WTC11 (cell line): ENCODE data around the gene PIM1. TPM values are rescaled to one million over a fixed set of nuclear protein-coding genes. Genes with fewer than 3 reads are reported as not detected.

Experiments used
- ATAC-seq: fragments of 200-7000 bp; cut with Tn5 transposase; 2 replicates; pipeline ENCODE4 v1.10.0; 2021; ENCODE audit warnings: mild to moderate bottlenecking, moderate library complexity
- CTCF ChIA-PET: fragments of 300-600 bp; sonication (Branson Sonifier 250); formaldehyde crosslinking; loops from one replicate; lab custom pipeline; 2021; ENCODE audit warnings: antibody characterized with exemption; lab: Charles Lee
- POLR2A ChIA-PET: fragments of 350-600 bp; sonication (Branson Sonifier 250); formaldehyde crosslinking; loops from one replicate; lab custom pipeline; 2021; ENCODE audit warnings: antibody characterized with exemption; lab: Charles Lee
- DNase-seq: peaks from one replicate; pipeline ENCODE4 v3.0.0; 2021; ENCODE audit warnings: low spot score
- H3K27ac Mint-ChIP-seq: 2 replicates; pipeline ENCODE4 v1.8.0; 2021; ENCODE audit warnings: mixed read lengths
- H3K27me3 Mint-ChIP-seq: 2 replicates; pipeline ENCODE4 v1.8.0; 2021; ENCODE audit warnings: low read depth, mild to moderate bottlenecking, moderate library complexity, mixed read lengths
- H3K36me3 Mint-ChIP-seq: 2 replicates; pipeline ENCODE4 v1.8.0; 2021; ENCODE audit warnings: mixed read lengths
- H3K4me1 Mint-ChIP-seq: 2 replicates; pipeline ENCODE4 v1.8.0; 2022; ENCODE audit warnings: mixed read lengths
- H3K4me3 Mint-ChIP-seq: 2 replicates; pipeline ENCODE4 v1.8.0; 2021; ENCODE audit warnings: mild to moderate bottlenecking, moderate library complexity, mixed read lengths
- H3K9me3 Mint-ChIP-seq: 2 replicates; pipeline ENCODE4 v1.8.0; 2021; ENCODE audit warnings: mixed read lengths
- ELF4 ChIP-seq: sonication (generic); formaldehyde crosslinking; IDR thresholded peaks from 2 replicates; pipeline ENCODE4 v1.8.1; 2022; ENCODE audit warnings: low read depth, mild to moderate bottlenecking, moderate library complexity, missing genetic modification reagents
- ETV6 ChIP-seq: sonication (generic); formaldehyde crosslinking; IDR thresholded peaks from 2 replicates; pipeline ENCODE4 v1.8.1; 2022; ENCODE audit warnings: mild to moderate bottlenecking, missing genetic modification reagents
- HMGA2 ChIP-seq: fragments of 250-450 bp; sonication (Bioruptor Pico); IDR thresholded peaks from 2 replicates; pipeline ENCODE4 v1.4.0; 2021; ENCODE audit warnings: mild to moderate bottlenecking, moderate library complexity
- IRF1 ChIP-seq: sonication (generic); formaldehyde crosslinking; IDR thresholded peaks from 2 replicates; pipeline ENCODE4 v1.8.0; 2023; ENCODE audit warnings: missing genetic modification reagents
- IRF2 ChIP-seq: sonication (generic); formaldehyde crosslinking; IDR thresholded peaks from 2 replicates; pipeline ENCODE4 v1.8.0; 2022; ENCODE audit warnings: low read depth, missing genetic modification reagents, borderline replicate concordance
- MXD4 ChIP-seq: fragments of 250-450 bp; sonication (Bioruptor Pico); IDR thresholded peaks from 2 replicates; pipeline ENCODE4 v1.8.0; 2021; ENCODE audit warnings: mild to moderate bottlenecking, moderate library complexity, borderline replicate concordance
- NFYB ChIP-seq: sonication (generic); formaldehyde crosslinking; conservative IDR thresholded peaks from 2 replicates; pipeline ENCODE4 v1.8.0; 2022; ENCODE audit warnings: low read depth, missing genetic modification reagents
- NR3C1 ChIP-seq: sonication (generic); formaldehyde crosslinking; conservative IDR thresholded peaks from 2 replicates; pipeline ENCODE4 v1.8.1; 2023; ENCODE audit warnings: low read depth, mild to moderate bottlenecking, missing genetic modification reagents
- PRRX2 ChIP-seq: fragments of 250-450 bp; sonication (Bioruptor Pico); IDR thresholded peaks from 2 replicates; pipeline ENCODE4 v1.8.0; 2021; ENCODE audit warnings: mild to moderate bottlenecking
- SMAD3 ChIP-seq: sonication (generic); formaldehyde crosslinking; IDR thresholded peaks from 2 replicates; pipeline ENCODE4 v1.8.0; 2022; ENCODE audit warnings: missing genetic modification reagents, mild to moderate bottlenecking, borderline replicate concordance
- SMAD4 ChIP-seq: sonication (generic); formaldehyde crosslinking; IDR thresholded peaks from 2 replicates; pipeline ENCODE4 v1.8.0; 2022; ENCODE audit warnings: mild to moderate bottlenecking, missing genetic modification reagents
- TEAD4 ChIP-seq: sonication (generic); formaldehyde crosslinking; IDR thresholded peaks from 2 replicates; pipeline ENCODE4 v1.8.0; 2022; ENCODE audit warnings: mild to moderate bottlenecking, missing genetic modification reagents
- USF2 ChIP-seq: sonication (generic); formaldehyde crosslinking; IDR thresholded peaks from 2 replicates; pipeline ENCODE4 v1.8.1; 2023; ENCODE audit warnings: mild to moderate bottlenecking, missing genetic modification reagents, moderate library complexity
- ZNF138 ChIP-seq: sonication (generic); formaldehyde crosslinking; conservative IDR thresholded peaks from 2 replicates; pipeline ENCODE4 v1.8.1; 2022; ENCODE audit warnings: mild to moderate bottlenecking, moderate library complexity, missing genetic modification reagents
- ZNF232 ChIP-seq: sonication (generic); formaldehyde crosslinking; IDR thresholded peaks from 2 replicates; pipeline ENCODE4 v1.8.0; 2022; ENCODE audit warnings: mild to moderate bottlenecking, missing genetic modification reagents
- total RNA-seq: library from RNA; stranded (reverse); gene quantifications from 3 replicates; pipeline ENCODE4 v1.2.3, GENCODE V29; 2021
- TF ChIP-seq, protein P1 (sequence below): fragments of 250-450 bp; sonication (Bioruptor Pico); conservative IDR thresholded peaks from 2 replicates; pipeline ENCODE4 v1.9.0; 2021; ENCODE audit warnings: mild to moderate bottlenecking
- TF ChIP-seq, protein P2 (sequence below): sonication (generic); formaldehyde crosslinking; IDR thresholded peaks from 2 replicates; pipeline ENCODE4 v1.8.1; 2022; ENCODE audit warnings: low read depth, missing genetic modification reagents, borderline replicate concordance

PIM1 gene
- total RNA-seq, 1 experiment from 2014 or later, result 64.7 TPM

DNA sequence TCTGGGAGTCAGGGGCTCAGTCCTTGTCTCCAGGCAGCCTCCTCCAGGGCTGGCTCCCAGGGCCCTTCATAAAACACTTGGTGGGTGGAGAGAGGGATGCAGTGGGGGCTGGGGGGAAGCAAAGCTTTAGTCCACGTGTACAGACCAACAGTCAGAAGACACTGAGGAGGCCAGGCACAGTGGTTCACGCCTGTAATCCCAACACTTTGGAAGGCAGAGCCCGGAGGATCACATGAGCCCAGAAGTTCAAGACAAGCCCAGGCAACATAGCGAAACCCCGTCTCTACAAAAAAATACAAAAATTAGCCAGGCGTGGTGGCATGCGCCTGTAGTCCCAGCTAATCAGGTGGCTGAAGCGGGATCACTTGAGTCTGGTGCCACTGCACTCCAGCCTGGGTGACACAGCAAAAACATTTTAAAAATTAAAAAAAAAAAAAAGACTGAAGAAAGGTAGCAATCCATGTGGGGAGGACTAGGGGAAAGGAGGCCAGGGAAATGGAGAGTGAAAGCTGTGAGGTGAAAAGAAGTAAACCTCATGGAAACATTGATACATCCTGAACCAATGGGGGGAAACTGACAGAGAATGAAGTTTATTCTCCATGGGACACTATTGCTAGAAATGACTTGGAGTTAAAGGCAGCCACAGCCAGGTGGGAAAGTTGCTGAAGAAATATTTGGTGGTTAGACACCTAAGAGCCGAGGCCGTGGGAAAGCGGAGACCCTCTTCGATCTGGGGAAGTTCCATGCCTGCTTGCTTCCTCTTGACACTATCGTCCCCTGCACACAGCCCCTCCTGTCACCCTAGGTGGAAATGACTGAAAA lies 35.4 kb downstream of the PIM1 start (continued):
- no peak for TF ChIP-seq TEAD4
- no peak for TF ChIP-seq IRF1 (CRISPR knock-in tag)
- TF ChIP-seq USF2 (CRISPR knock-in tag), result no peak
- no peak for TF ChIP-seq SMAD4 (CRISPR knock-in tag)

GRCh38 chr6:37205997-37206340 lies 36.0 kb downstream of the PIM1 start:
- H3K9me3 Mint-ChIP-seq, result no peaks in the 10 kb centered on the region
- no peak for ATAC-seq
- H3K27ac Mint-ChIP-seq, result no peak overlapping the region
- ChIA-PET CTCF (interaction anchor here (2.9 to 20.2 kb wide), 2 partner anchors 154 to 183 kb away, joined by 30 to 537 read pairs; no protein-coding TSS in a partner anchor), POLR2A (interaction anchor here (1.1 kb wide), 1 partner anchor 51 kb away, joined by 3 read pairs; the partner anchor contains the start of gene TBC1D22B)
- H3K4me3 Mint-ChIP-seq, result no peak overlapping the region
- peaks cover 3% of the 10 kb centered on the region; the same call in 1 of the 2 replicates for H3K27me3 Mint-ChIP-seq
- no peaks in the 10 kb centered on the region for H3K36me3 Mint-ChIP-seq
- TF ChIP-seq ETV6 (CRISPR knock-in tag), result no peak
- H3K4me1 Mint-ChIP-seq, result peaks cover 5% of the 10 kb centered on the region; the same call in 1 of the 2 replicates
- DNase-seq, result no peak

DNA sequence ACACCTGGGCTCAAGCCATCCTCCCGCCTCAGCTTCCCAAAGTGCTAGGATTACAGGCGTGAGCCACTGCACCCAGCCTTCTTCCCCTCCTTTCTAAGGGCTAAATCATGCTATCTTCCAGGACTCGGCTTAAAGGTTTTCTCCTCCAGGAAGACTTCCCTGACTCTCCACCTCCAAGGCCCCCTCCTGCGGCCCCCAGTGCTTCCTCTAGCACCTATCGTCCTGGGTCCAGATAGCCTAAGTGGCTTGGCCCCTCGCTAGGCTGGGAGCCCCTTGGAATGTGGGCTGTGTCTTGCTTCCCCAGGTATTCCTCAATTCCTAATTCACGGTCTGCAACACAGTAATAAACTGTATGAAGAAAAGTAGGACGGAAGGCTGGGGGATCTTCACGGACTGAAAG lies 36.7 kb downstream of the PIM1 start:
- H3K9me3 Mint-ChIP-seq, result no peaks in the 10 kb centered on the region
- peaks cover 5% of the 10 kb centered on the region; the same call in 1 of the 2 replicates for H3K4me1 Mint-ChIP-seq
- CTCF ChIA-PET, result interaction anchor here (1.7 to 20.2 kb wide), 3 partner anchors 10 to 183 kb away, joined by 4 to 537 read pairs (median 30); no protein-coding TSS in a partner anchor
- H3K4me3 Mint-ChIP-seq, result no peak overlapping the region
- ATAC-seq (no peak), DNase-seq (no peak)
- TF ChIP-seq PRRX2 (no peak), ZNF138 (CRISPR knock-in tag) (no peak), NR3C1 (CRISPR knock-in tag) (no peak), MXD4 (CRISPR knock-in tag) (no peak), ELF4 (CRISPR knock-in tag) (no peak), IRF2 (no peak), ZNF232 (CRISPR knock-in tag) (no peak), NFYB (CRISPR knock-in tag) (no peak), SMAD3 (CRISPR knock-in tag) (no peak), HMGA2 (CRISPR knock-in tag) (no peak)
- TF ChIP-seq, protein P1, sequence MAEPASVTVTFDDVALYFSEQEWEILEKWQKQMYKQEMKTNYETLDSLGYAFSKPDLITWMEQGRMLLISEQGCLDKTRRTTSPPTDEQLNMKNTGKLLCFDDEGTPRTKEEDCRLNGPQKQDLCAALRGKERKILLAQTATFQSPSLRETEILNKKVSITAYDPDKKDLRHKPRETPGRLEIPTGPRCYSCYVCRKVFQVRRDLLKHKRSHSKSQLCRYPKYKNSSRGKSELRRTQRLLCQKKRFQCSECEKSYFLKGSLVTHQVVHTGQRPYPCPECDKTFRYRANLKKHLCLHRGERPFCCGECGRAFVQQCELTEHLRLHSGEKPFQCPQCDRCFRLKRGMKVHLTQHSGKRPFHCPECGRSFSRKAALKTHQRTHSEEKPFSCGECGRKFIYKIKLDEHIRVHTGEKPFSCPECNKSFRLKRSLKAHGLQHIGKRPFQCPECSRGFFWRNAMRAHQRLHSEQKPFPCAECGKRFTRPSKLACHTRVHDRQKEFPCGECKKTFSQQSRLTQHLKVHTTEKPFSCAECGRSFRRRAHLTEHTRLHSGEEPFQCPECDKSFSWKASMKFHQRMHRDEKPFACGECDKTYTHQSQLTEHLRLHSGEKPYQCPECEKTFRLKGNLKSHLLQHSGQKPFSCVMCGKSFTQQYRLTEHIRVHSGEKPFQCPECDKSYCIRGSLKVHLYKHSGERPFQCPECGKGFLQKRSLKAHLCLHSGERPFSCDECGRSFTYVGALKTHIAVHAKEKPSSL (CRISPR knock-in tag), result no peak
- TF ChIP-seq, protein P2, sequence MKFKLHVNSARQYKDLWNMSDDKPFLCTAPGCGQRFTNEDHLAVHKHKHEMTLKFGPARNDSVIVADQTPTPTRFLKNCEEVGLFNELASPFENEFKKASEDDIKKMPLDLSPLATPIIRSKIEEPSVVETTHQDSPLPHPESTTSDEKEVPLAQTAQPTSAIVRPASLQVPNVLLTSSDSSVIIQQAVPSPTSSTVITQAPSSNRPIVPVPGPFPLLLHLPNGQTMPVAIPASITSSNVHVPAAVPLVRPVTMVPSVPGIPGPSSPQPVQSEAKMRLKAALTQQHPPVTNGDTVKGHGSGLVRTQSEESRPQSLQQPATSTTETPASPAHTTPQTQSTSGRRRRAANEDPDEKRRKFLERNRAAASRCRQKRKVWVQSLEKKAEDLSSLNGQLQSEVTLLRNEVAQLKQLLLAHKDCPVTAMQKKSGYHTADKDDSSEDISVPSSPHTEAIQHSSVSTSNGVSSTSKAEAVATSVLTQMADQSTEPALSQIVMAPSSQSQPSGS (CRISPR knock-in tag), result no peak
- TF ChIP-seq, all 79 proteins: peak for 0
- Mint-ChIP-seq H3K36me3 (no peaks in the 10 kb centered on the region), H3K27me3 (peaks cover 3% of the 10 kb centered on the region; the same call in 1 of the 2 replicates), H3K27ac (no peak overlapping the region)
- POLR2A ChIA-PET, result no interaction called here
